ENCODE data around the gene SYP.

DNA sequence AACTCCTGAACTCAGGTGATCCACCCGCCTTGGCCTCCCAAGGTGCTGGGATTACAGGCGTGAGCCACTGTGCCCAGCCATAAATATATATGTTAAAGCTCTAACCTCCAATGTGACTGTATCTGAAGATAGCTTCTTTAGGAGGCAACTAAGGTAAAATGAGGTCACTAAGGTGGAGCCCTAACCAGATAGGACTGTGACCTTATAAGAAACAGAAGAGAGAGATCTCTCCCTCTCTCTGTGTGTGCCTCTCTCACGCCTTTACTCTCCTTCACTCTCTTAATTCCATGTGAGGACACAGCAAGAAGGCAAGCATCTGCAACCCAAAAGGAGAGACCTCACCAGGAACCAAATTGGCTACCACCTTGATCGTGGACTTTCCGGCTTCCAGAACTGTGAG lies 38.4 kb downstream of the SYP start:
- TF ChIP-seq, protein P1, sequence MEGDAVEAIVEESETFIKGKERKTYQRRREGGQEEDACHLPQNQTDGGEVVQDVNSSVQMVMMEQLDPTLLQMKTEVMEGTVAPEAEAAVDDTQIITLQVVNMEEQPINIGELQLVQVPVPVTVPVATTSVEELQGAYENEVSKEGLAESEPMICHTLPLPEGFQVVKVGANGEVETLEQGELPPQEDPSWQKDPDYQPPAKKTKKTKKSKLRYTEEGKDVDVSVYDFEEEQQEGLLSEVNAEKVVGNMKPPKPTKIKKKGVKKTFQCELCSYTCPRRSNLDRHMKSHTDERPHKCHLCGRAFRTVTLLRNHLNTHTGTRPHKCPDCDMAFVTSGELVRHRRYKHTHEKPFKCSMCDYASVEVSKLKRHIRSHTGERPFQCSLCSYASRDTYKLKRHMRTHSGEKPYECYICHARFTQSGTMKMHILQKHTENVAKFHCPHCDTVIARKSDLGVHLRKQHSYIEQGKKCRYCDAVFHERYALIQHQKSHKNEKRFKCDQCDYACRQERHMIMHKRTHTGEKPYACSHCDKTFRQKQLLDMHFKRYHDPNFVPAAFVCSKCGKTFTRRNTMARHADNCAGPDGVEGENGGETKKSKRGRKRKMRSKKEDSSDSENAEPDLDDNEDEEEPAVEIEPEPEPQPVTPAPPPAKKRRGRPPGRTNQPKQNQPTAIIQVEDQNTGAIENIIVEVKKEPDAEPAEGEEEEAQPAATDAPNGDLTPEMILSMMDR (IDR thresholded peaks at IDR 0.05) = no peak
- TF ChIP-seq POLR2A (IDR thresholded peaks at IDR 0.05) = no peak

Data from prostate gland (tissue), 2 donors.